ENCODE data around the gene TOR1B. TPM values are rescaled to one million over a fixed set of nuclear protein-coding genes. Genes with fewer than 3 reads are reported as not detected.

TOR1B gene
- total RNA-seq, 1 experiment from 2014 or later = 33.2 TPM

- in situ Hi-C loops (cut with HindIII; ENCODE audit: low pct_unique_long_range_greater_than_20kb, low sequenced_read_pairs) = no loop called here
- no peak for DNase-seq (ENCODE audit: low read depth, low spot score)
These were observed 50.6 kb downstream of the TOR1B start for GRCh38 chr9:129853614-129854013.

DNA sequence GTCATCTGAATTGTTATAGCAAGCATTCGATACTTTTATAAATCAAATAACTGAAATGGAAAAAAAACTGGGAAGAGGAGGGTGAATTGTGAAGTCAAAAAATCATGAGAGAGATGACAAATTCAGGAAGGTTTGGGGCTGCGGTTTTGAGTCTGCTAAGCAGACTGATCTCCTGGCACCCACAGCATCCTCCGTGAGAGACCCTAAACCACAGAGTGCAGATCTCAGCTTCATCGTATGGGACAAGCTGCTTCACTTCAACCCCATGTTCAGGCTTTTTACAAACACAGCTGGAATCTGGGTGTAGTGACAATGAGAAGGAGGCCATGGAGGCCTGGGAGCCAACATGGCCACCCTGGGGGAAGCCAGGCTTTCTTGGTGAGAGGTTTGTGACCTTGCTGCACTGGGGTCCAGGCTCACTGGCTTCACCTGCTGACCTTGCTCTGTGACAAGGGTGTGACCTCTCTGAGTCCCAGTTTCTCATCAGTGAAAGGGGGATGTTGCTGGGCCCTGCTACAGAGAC, 51.7 kb downstream of the TOR1B start:
- no peak for DNase-seq (ENCODE audit: low read depth, low spot score)
- in situ Hi-C loops (cut with HindIII; ENCODE audit: low pct_unique_long_range_greater_than_20kb, low sequenced_read_pairs) = no loop called here

DNA sequence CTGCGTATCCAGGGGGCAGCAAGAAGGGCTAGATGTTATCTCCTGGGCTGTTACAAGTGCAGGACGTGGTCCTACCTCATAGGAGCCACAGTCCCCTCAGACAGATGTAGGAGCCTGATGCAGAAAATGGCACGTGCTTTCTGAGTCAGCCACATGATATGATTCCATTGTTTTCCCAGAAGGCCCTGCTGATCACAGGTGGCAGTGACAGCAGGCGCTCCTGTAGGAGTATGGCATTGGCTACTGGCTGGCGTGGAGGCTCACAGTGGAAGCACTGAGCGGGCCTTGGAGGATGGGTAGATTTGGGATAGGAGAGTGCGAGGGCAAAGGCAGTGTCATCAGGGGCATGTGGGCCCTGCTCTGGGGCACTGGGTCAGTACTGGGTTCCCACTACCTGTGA, 54.2 kb downstream of the TOR1B start:
- in situ Hi-C loops (cut with HindIII; ENCODE audit: low pct_unique_long_range_greater_than_20kb, low sequenced_read_pairs) = no loop called here

GRCh38 chr9:129858167-129858962, 55.4 kb downstream of the TOR1B start:
- no peak for DNase-seq (ENCODE audit: low read depth, low spot score)
- in situ Hi-C loops (cut with HindIII; ENCODE audit: low pct_unique_long_range_greater_than_20kb, low sequenced_read_pairs) = no loop called here

More for the DNA sequence above, 54.2 kb downstream of the TOR1B start:
- no peak for DNase-seq (ENCODE audit: low read depth, low spot score)

Other genes with a start within 250 kb of the TOR1B start
- not detected in 2 replicates for gene C9orf50, start 182.1 kb upstream of the TOR1B start, total RNA-seq (2014; rRNA removed; shearing (Covaris generic))
- 35.7 and 41.0 TPM in 2 replicates for gene NTMT1, start 177.0 kb upstream of the TOR1B start, total RNA-seq (2014; rRNA removed; shearing (Covaris generic))
- gene ASB6, start 161.0 kb upstream of the TOR1B start, total RNA-seq (2014; rRNA removed; shearing (Covaris generic)) = 14.2 and 17.3 TPM in 2 replicates
- 0.29 and 0.40 TPM in 2 replicates for gene PRRX2, start 137.5 kb upstream of the TOR1B start, total RNA-seq (2014; rRNA removed; shearing (Covaris generic))
- gene PTGES, start 50.1 kb upstream of the TOR1B start, total RNA-seq (2014; rRNA removed; shearing (Covaris generic)) = 4.8 and 5.1 TPM in 2 replicates
- gene TOR1A, start 21.0 kb downstream of the TOR1B start, total RNA-seq (2014; rRNA removed; shearing (Covaris generic)) = 23.7 and 24.7 TPM in 2 replicates
- 70.8 and 77.7 TPM in 2 replicates for gene C9orf78, start 32.1 kb downstream of the TOR1B start, total RNA-seq (2014; rRNA removed; shearing (Covaris generic))
- 3.7 and 4.9 TPM in 2 replicates for gene USP20, start 32.3 kb downstream of the TOR1B start, total RNA-seq (2014; rRNA removed; shearing (Covaris generic))
- 18.6 and 23.4 TPM in 2 replicates for gene FNBP1, start 240.0 kb downstream of the TOR1B start, total RNA-seq (2014; rRNA removed; shearing (Covaris generic))